Measurements from ENCODE around the gene DHPS. TPM values are rescaled to one million over a fixed set of nuclear protein-coding genes. Genes with fewer than 3 reads are reported as not detected.
"Not testable (repeated sequence)": the region's sequence is repeated elsewhere in the genome, so short reads cannot be mapped to it uniquely, and the experiment has no call there.

Gene DHPS
- total RNA-seq, 6 experiments from 2014 or later, result 29.5 to 60.5 (median 45.8) TPM

DNA sequence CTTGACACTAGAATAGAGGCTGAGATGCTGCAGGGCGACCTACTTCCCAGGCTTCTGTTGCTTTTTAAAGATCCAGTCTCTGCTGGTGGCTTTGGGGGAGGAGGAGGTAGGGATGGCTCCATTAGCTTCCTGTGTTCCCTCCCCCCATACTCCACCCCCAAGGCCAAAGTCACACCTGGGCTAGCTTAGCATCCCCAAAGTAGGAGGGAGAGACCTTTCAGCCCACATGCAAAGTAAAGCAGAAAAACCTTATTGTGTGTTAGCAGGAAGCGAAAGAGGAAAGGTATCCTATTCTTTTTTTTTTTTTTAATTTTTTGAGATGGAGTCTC lies 45.3 kb upstream of the DHPS start:
- WGBS (ENCODE audit: insufficient coverage, low coverage, low lambda C conversion rate, missing lambda C conversion rate), result 100% methylated on average over 1 of the region's 2 CpGs
- intact Hi-C loops (cut with DNase I), result loop anchor here in 1 of 2 donors (10.0 kb wide), 1 partner anchor 48 kb away; the partner anchor contains the start of gene HOOK2
- H3K27me3 ChIP-seq, result no peaks in the 10 kb centered on the region
- H3K4me3 ChIP-seq, result no peak overlapping the region
- H3K4me1 ChIP-seq, result peaks cover 0 to 25% (median 11%) of the 10 kb centered on the region in 4 donors
- no peaks in the 10 kb centered on the region for H3K9me3 ChIP-seq
- TF ChIP-seq POLR2A (IDR thresholded peaks at IDR 0.05), result no peak
- TF ChIP-seq, protein P1, sequence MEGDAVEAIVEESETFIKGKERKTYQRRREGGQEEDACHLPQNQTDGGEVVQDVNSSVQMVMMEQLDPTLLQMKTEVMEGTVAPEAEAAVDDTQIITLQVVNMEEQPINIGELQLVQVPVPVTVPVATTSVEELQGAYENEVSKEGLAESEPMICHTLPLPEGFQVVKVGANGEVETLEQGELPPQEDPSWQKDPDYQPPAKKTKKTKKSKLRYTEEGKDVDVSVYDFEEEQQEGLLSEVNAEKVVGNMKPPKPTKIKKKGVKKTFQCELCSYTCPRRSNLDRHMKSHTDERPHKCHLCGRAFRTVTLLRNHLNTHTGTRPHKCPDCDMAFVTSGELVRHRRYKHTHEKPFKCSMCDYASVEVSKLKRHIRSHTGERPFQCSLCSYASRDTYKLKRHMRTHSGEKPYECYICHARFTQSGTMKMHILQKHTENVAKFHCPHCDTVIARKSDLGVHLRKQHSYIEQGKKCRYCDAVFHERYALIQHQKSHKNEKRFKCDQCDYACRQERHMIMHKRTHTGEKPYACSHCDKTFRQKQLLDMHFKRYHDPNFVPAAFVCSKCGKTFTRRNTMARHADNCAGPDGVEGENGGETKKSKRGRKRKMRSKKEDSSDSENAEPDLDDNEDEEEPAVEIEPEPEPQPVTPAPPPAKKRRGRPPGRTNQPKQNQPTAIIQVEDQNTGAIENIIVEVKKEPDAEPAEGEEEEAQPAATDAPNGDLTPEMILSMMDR (IDR thresholded peaks at IDR 0.05), result no peak
- no peak overlapping the region for H3K27ac ChIP-seq
- H3K36me3 ChIP-seq, result peaks cover 0 to 27% (median 17%) of the 10 kb centered on the region in 4 donors
- DNase-seq (no peak), ATAC-seq (no peak)

DNA sequence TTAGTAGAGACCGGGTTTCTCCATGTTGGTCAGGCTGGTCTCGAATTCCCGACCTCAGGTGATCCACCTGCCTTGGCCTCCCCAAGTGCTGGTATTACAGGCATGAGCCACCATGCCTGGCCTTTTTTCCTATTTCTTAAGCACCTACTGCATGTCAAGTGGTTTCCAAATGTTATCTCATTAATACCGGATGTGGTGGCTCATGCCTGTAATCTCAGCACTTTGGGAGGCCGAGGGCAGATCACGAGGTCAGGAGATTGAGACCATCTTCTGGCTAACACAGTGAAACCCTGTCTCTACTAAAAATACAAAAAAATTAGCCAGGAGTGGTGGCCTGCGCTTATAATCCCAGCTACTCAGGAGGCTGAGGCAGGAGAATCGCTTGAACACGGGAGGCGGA lies 43.9 kb upstream of the DHPS start:
- H3K27me3 ChIP-seq, H3K4me3 ChIP-seq, H3K27ac ChIP-seq, H3K9me3 ChIP-seq, ATAC-seq, DNase-seq: not testable (repeated sequence)
- intact Hi-C loops (cut with DNase I), result loop anchor here in 1 of 2 donors (10.0 kb wide), 1 partner anchor 49 kb away; the partner anchor contains the start of gene HOOK2
- peaks cover 0 to 16% (median 11%) of the 10 kb centered on the region in 4 donors for H3K36me3 ChIP-seq
- peaks cover 0 to 17% (median 4%) of the 10 kb centered on the region in 4 donors for H3K4me1 ChIP-seq
- 71% methylated on average over 10 of the region's 10 CpGs for WGBS (ENCODE audit: insufficient coverage, low coverage, low lambda C conversion rate, missing lambda C conversion rate)

DNA sequence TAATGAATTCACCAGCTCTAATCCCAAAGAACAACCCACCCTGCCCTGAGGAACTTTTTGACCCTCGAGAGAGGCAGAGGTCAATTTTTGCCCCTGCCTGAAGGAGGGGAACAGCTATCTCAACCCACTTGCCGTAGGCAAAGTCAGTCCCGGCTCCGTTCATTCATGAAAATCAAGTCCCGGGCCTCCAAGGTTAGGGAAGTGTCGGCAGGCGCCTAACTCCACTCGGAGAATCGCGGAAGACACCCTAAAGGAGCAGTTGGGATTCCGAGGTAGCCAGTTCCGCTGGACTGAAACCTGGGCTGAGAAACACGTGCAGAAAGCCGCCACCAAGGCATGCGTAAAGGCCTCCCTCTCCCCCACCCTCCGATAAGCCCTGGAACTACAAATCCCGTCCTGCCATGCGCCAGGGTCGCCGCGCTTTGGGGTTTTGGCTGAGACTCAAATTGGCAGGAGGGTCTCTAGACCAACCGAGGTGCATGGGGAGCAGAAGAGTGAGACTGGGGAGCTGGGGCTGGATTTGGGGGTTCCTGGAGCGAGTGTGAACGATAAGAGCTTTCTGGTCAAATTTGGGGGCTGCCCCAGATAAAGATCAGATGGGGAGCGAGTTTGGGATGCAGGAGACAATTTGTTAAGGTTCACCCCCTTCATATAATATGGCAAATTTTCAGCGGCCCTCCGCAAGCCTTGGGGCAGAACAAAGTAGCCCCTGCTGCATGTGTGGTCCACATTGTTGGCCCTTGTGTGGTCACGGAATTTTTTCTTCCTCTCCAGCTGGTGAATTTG lies 42.2 kb upstream of the DHPS start, which contains the start of gene TNPO2:
TNPO2 (minus strand) TSS at position 292 of the 786 bp plus-strand sequence. CDS start 2,955 bp downstream, outside the sequence.
- Histone ChIP-seq H3K4me1 (peaks cover 0 to 16% (median 3%) of the 10 kb centered on the region in 4 donors), H3K27ac (peak within 1 kb of the TSS; percentile 48 to 81 (median 71)), H3K9me3 (no peaks in the 10 kb centered on the region), H3K4me3 (peak within 1 kb of the TSS; percentile 56 to 75 (median 60)), H3K36me3 (peaks cover 0 to 6% (median 2%) of the 10 kb centered on the region in 4 donors), H3K27me3 (no peaks in the 10 kb centered on the region)
- WGBS (ENCODE audit: insufficient coverage, low coverage, low lambda C conversion rate, missing lambda C conversion rate), result 9% methylated on average over 11 of the region's 28 CpGs
- DNase-seq (peak; percentile 39 to 66 (median 62)), ATAC-seq (peak; percentile 18 to 59 (median 49))
- intact Hi-C loops (cut with DNase I), result loop anchor here in 1 of 2 donors (10.0 kb wide), 1 partner anchor 51 kb away; the partner anchor contains the start of gene HOOK2
- no peak for TF ChIP-seq POLR2A (IDR thresholded peaks at IDR 0.05)
- TF ChIP-seq, protein P1 (IDR thresholded peaks at IDR 0.05), result no peak

DNA sequence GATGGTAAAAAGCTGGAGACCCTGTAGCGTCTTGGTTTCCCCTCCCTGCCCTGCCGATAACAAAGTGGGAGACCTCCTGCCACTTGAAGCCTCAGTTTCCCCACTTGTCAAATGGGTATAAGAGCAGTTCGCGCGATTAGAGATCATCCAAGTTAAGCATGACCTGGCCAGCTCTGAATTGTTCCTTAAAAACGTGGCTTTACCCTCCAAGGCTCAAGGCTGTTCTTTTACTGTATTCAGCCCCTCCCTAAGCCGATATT lies 41.6 kb upstream of the DHPS start:
- ATAC-seq (no peak), DNase-seq (no peak)
- no peaks in the 10 kb centered on the region for H3K9me3 ChIP-seq
- H3K27me3 ChIP-seq, result no peaks in the 10 kb centered on the region
- H3K27ac ChIP-seq, result peak overlapping the region; percentile 48 to 81 (median 71)
- H3K4me3 ChIP-seq, result peak overlapping the region; percentile 56 to 75 (median 60)
- WGBS (ENCODE audit: insufficient coverage, low coverage, low lambda C conversion rate, missing lambda C conversion rate), result 5% methylated on average over 7 of the region's 7 CpGs
- H3K4me1 ChIP-seq, result peaks cover 0 to 16% (median 3%) of the 10 kb centered on the region in 4 donors
- peaks cover 0 to 11% (median 5%) of the 10 kb centered on the region in 4 donors for H3K36me3 ChIP-seq
- intact Hi-C loops (cut with DNase I), result loop anchor here in 1 of 2 donors (10.0 kb wide), 1 partner anchor 51 kb away; the partner anchor contains the start of gene HOOK2
- TF ChIP-seq POLR2A (IDR thresholded peaks at IDR 0.05), result no peak
- TF ChIP-seq, protein P1 (IDR thresholded peaks at IDR 0.05), result no peak
